ENCODE measurements around the gene MLNR. TPM values are rescaled to one million over a fixed set of nuclear protein-coding genes. Genes with fewer than 3 reads are reported as not detected.

MLNR gene
- total RNA-seq, 4 donors from 2014 or later: not detected

DNA sequence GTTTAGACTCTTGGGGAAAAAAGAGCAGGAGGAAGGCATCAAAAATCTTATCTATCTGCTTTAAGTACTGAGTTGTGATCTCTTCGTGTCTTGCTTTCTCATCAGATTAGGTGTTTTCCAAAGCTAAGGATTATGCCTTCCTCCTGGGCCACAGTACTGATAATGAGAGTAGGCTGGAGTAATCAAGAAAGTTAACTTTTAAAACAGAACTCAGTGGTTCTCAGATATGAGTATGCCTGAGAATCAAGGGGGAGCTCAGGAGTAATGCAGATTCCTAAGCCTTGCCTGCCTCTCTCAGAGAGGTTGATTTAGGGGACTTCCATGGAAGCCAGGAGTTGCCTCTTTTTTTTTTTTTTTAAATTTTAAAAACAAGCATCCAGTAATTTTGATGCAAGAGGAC, 51.1 kb downstream of the MLNR start:
- intact Hi-C loops (cut with DNase I; ENCODE audit: low total_unique reads): no loop called here
- WGBS, 2 donors: 0 to 76% methylated on average over 1 of the region's 1 CpG
- TF ChIP-seq POLR2A (IDR thresholded peaks at IDR 0.05): no peak
- TF ChIP-seq CTCF (IDR thresholded peaks at IDR 0.05): no peak
- no peak overlapping the region for H3K4me3 ChIP-seq (ENCODE audit: low read depth, poor library complexity, severe bottlenecking)
- DNase-seq (ENCODE audit: low spot score in 2 of 2): no peak

Other genes starting within 250 kb of the MLNR start
- 10 to 100 TPM; 11.4 to 25.5 (median 15.5) TPM for gene FNDC3A, start 244.4 kb upstream of the MLNR start, total RNA-seq
- gene CDADC1, start 27.6 kb downstream of the MLNR start, total RNA-seq: 1 to 10 TPM in 3 of 4 donors, under 1 TPM in 1; 0.84 to 7.2 (median 1.9) TPM
- 10 to 100 TPM; 14.9 to 31.1 (median 26.3) TPM for gene CAB39L, start 223.7 kb downstream of the MLNR start, total RNA-seq
- 10 to 100 TPM in 2 of 4 donors, 1 to 10 TPM in 2; 9.3 to 14.4 (median 9.9) TPM for gene SETDB2, start 223.9 kb downstream of the MLNR start, total RNA-seq

Data from lower leg skin (tissue), 4 donors.